ENCODE data around the gene CACNA1B.
"Not testable (repeated sequence)": the region's sequence is repeated elsewhere in the genome, so short reads cannot be mapped to it uniquely, and the experiment has no call there.

DNA sequence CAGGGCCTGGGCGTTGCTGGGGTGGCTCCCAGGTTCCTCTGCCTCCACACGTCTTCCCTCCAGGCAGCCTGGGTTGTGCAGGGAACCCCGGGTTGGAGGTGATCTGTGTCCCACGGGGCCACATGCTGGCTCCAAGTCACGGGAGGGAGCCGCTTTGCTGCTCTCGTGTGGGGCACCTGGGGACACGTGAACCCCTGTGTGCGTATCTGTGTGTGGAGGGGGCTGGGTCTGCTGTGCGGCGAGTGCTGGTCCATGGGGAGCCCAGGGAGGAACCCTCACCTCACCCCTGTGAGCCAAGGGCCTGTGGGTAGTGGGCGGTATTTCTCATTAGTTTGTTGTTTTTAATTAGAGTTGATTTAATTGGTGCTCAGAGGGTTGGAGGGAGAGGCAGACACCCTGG lies 7.5 kb downstream of the CACNA1B start:
- not testable (repeated sequence) for TF ChIP-seq CTCF (IDR thresholded peaks at IDR 0.05); POLR2AphosphoS5 (IDR thresholded peaks at IDR 0.05); POLR2A (IDR thresholded peaks at IDR 0.05; ENCODE audit: low read depth); EP300 (IDR thresholded peaks at IDR 0.05)

All from esophagus muscularis mucosa (tissue), 4 donors.